ENCODE measurements around the gene LRRC57.
"Not testable (repeated sequence)": the region's sequence is repeated elsewhere in the genome, so short reads cannot be mapped to it uniquely, and the experiment has no call there.

LRRC57 gene

DNA sequence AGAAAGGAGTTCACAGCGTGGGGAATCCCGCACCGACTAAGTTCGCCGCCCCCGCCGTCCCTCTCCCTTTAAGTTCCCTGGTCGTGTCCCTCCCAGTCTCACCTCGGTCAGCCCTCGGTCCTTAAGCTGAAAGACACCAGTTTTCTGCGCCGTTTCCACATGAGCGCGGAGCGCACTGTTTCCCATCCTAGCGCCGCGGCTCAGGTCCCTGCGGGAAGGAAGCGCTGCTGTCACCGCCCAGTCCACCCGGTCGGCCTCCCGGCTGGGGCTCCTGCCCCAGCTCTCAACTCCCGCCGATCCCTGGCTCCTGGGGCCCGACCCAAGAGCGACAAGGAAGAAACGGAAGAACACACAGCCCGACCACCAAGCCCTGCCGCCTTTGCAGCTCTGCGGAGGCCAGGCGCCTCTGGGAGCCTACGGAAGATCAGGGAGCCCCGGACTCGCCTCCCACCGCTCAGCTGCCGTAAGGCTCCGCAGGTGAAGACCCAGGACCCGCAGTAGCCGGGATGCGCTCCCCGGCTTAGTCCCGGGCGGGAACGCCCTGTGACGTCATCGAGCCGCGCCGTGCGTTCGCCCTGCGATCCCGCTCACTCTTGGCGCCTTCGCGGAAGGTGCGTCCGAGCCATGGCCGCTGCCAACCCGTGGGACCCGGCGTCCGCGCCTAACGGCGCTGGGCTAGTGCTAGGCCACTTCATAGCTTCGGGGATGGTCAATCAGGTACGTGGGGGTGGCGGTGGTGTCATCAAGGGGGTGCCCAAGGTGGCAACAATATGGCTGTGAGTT is at the start of gene LRRC57, which contains the start of gene HAUS2:
LRRC57 (minus strand) TSS at position 545 of the 783 bp plus-strand sequence; CDS start at position 186, 359 bp downstream.
HAUS2 (plus strand) TSS at position 590 of the 783 bp plus-strand sequence; CDS start at position 625, 35 bp downstream.
- DNase-seq = peak; percentile 92

- DNase-seq = no peak
Observed at GRCh38 chr15:42595626-42596240, 47.1 kb upstream of the LRRC57 start.

DNA sequence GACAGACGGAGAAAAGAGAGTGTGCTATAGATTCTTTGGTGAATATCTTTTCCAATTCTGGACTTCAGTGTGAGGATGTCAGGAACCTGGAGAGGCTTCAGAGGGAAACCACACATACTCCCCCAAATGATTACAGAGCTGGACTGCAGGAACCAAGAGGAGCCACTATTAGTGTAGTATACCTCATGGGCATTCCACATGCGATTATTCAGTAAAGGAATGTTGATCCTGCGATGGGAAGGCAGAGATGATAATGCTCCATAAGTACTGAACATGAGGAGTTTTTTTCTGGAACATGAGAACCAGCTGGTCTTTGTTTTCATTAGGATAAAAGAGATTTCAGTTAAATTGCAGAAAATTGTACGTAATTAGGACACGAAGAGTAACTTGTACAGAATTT is 45.5 kb upstream of the LRRC57 start:
- no peak for DNase-seq

DNA sequence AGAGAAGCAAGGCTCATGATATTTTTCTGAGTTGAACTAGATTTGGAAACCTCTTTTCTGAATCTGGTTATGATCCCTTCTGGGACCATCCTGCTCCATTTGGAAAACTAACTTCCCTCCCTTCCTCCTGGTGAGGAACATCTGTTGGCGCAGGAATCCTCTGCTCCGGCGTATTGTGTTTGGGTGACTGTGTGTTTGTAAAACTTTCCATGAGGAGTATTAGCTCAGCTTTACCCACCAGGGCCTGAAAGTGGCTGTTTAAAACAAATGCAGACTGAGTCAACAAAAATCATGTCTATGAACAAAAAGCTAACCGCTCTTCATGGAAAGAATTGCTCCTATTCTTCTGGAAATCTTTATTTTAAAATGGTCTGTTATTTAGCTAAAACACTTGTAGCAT is 44.5 kb upstream of the LRRC57 start:
- no peak for DNase-seq

- no peak for DNase-seq
Observed at GRCh38 chr15:42592716-42593115, 44.1 kb upstream of the LRRC57 start.

DNA sequence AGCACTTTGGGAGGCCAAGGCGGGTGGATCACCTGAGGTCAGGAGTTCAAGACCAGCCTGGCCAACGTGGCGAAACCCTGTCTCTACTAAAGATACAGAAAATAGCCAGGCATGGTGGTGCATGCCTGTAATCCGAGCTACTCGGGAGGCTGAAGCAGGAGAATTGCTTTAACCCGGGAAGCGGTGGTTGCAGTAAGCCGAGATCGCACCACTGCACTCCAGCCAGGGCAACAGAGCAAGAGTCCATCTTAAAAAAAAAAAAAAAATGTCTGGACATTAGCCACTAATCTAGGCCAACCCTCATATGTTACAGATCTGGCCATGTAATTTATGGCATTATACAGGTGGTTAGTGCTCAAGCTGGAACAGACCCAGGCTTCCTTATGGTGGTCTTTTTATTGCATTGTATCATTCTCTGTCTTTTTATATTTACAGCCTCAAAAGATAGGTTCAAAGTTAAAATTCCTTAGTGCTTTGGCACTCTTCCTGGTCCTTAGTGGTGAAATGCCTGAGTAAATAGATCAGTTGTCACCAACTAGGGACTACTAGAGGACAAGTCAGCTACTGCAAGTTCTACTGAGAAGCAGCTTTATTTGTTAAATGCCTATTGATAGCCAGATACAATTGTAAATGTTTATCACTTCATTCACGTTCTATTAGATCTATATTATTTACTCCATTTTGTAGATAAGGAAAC is 42.8 kb upstream of the LRRC57 start:
- DNase-seq = no peak

DNA sequence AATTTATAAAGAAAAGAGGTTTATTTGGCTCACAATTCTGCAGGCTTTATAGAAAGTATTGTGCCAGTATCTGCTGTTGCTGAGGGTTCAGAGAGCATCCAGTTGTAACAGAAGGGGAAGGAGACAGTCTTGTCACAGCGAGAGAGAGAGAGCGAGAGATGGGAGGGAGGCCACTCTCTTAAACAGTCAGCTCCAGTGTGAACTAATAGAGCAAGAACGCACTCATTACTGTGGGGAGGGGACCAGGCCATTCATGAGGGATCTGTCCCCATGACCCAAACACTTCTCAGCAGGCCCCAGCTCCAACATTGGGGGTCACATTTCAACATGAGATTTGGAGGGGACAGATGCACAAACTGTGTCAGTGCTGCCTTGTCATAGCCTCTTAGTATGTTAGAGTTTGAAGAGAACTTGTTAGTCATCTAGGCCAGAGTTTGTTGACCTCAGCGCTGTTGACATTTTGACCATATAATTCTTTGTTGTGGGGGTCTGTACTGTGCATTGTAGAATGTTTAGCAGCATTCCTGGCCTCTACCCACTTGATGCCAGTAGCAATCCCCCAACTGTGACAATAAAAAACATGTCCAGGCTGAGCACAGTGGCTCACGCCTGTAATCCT is 42.1 kb upstream of the LRRC57 start:
- no peak for DNase-seq

GRCh38 chr15:42584031-42584765 is 35.6 kb upstream of the LRRC57 start:
- no peak for DNase-seq

DNA sequence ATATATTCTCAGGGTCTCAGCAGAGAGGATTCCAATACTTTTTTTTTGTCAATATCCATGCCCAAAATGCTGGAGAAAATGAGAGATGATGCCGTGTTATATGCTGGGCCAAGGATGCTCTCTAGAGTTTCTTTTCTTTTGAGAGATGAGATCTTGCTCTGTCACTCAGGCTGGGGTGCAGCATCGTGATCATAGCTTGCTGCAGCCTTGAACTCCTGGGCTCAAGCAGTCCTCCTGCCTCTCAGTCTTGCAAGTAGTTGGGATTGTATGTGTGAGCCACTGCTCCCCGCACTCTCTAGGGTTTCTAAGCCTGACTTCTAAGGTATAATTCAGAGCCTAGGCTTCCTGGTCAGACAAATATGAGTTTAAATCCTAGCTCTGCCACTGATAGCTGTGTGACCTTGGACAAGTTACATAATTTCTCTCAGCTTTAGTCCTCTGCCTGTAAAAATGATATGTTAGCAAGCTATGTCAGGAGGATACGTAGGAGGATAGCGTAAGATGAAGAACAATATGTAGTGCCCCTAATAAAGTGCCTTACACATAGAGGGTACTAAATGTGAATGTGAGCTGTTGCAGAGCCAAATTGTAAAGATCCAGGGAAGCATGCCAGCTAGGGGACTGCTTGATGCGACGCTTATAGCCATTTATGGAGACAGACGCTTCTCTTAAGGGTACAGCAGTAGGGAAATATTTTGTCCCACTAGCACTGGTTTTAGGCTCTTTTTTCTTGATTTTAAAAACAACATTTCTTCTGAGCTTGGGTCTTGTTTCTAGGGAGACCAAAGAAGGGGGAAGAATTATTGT is 34.2 kb upstream of the LRRC57 start:
- no peak for DNase-seq

GRCh38 chr15:42581272-42581730 is 32.7 kb upstream of the LRRC57 start:
- peak; percentile 85 for DNase-seq

GRCh38 chr15:42578984-42579537 is 30.5 kb upstream of the LRRC57 start:
- DNase-seq = no peak

DNA sequence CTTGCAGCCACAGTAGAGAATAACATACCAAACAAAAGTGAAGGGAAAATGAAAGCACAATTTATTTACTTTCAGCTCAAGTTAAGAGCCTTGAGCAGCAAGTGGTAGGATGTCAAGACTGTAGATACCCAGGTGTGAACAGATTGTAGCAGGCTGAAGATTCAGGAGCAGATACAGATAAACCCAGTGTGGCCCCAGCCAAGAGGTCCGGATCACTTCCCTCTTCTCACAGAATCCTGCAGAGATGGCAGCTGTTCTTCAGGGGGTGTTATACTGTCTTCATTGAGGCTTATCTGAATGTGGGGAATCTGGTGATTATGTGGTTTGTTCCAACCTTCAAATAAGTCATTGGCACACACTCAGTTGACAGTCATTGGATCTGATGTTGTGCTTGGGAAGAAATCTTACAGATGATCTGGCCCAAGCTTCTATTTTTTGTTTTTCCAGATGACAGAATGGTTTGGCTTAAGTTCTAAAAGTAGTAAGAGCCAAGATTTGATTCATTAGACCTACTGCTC is 29.0 kb upstream of the LRRC57 start:
- DNase-seq = no peak

DNA sequence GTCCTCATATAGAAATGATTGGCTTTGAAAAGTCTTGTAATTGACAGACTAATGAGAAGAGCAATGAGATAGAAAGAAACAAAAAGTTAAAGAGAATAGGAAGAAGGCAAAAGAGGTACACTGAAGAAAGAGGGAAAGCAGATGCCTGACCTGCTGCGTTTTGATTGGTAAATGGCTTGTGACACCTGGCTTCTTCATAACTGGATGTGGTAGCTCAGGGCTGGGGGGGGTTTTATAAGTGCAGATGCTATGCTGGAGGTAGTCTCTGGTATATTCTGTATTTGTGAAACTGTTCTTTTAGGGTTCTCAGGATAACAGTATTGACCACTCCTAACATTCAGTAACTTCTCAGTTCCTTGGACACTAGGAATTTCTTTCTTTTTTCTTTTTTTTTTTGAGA is 28.2 kb upstream of the LRRC57 start:
- DNase-seq = no peak

DNA sequence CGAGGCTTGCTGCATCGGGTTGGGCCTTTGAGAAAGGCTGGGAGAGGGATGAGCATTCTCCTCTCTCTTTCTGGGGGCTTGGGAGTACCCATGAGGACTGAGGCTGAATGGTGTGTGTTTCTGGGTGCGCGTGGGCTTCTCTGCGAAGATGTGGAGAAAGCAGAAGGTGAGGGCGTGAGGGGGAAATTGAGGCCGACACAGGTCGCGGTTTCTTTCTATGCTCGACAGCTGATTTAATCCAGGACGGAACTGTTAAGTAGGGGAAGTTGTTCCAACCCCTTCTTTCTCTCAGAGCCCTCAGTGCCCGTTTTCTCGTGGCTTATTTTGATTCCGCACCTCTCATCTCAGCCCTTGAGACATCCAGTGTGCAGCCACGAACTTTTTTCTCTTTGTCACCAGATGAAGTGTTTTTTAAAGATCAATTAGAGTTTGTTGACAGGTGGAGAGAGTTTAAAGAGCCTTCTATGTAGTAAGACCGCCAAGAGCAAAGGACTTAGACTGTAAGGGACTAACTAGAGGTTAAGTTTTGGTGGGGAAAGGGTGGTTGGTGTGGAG is 27.5 kb upstream of the LRRC57 start:
- no peak for DNase-seq

GRCh38 chr15:42575188-42576039 is 26.8 kb upstream of the LRRC57 start, which contains the start of gene STARD9:
TSS of gene STARD9 (plus strand) at chr15:42575606. CDS start at chr15:42575716, 110 bp downstream.
- peak; percentile 97 for DNase-seq

- no peak for DNase-seq
Observed at GRCh38 chr15:42558739-42559138, 10.1 kb upstream of the LRRC57 start.

DNA sequence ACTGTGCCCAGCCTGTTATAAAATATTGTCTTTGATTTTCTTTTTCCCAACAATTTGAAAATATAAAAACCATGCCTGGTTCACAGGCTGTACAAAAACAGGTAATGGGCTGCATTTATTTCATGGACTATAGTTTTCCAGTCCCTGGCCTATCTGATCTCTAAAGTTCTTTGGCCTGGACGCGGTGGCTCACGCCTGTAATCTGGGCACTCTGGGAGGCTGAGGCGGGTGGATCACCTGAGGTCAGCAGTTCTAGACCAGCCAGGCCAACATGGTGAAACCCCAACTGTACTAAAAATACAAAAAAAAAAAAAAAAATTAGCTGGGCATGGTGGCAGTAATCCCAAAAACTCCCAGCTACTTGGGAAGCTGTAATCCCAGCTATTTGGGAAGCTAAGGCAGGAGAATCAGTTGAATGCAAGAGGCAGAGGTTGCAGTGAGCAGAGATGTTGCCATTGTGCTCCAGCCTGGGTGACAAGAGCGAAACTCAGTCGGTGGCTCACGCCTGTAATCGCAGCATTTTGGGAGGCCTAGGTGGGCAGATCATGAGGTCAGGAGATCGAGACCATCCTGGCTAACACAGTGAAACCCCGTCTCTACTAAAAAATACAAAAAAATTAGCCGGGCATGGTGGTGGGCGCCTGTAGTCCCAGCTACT is 8.1 kb upstream of the LRRC57 start:
- DNase-seq = not testable (repeated sequence)

DNA sequence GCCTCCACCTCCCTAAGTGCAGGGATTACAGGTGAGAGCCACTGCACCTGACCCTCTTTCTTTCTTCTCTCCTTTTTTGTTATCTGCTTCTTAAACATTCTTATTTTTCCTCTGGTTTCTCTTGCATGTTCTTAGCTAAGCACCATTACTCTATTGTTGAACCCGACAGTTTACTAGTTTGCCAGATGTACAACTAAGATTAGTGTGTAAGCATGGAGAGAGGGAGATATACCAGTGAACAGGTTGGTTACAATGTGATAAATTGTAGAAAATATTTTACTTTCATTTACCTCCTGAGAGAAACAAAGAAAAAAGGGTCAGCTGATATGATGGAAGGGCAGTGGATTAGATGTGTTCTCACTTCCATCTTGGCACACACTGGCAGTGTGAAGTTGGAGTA is 5.0 kb upstream of the LRRC57 start:
- DNase-seq = no peak
